Neural cell (in vitro differentiated cells): ENCODE data around the gene FASTK. TPM values are rescaled to one million over a fixed set of nuclear protein-coding genes. Genes with fewer than 3 reads are reported as not detected.

Experiments used
- H2AFZ ChIP-seq: fragments of 200-600, 300-800 bp; sonication (generic), shearing (Covaris generic); 2 replicates; pipeline ENCODE4 v1.6.0; 2014; ENCODE audit warnings: low read depth, mild to moderate bottlenecking, antibody characterized with exemption, low read length, moderate library complexity
- H3F3A ChIP-seq: fragments of 200-600 bp; shearing (Covaris generic); 2 replicates; pipeline ENCODE4 v1.6.1; 2016; ENCODE audit warnings: mild to moderate bottlenecking, moderate library complexity, mixed read lengths, antibody characterized with exemption, low read length; ENCODE audit not compliant: insufficient read depth, poor library complexity, severe bottlenecking
- H3K27ac ChIP-seq: fragments of 200-600, 300-800 bp; sonication (generic), shearing (Covaris generic); 2 replicates; pipeline ENCODE4 v1.5.1; 2014; ENCODE audit warnings: mild to moderate bottlenecking, low read length, moderate library complexity
- H3K27me3 ChIP-seq: fragments of 300-800, 200-600 bp; sonication (generic), shearing (Covaris generic); 2 replicates; pipeline ENCODE4 v1.6.0; 2014; ENCODE audit warnings: mild to moderate bottlenecking, low read depth, low read length, moderate library complexity; ENCODE audit not compliant: insufficient read depth
- H3K36me3 ChIP-seq: fragments of 300-800, 200-600 bp; sonication (generic), shearing (Covaris generic); 2 replicates; pipeline ENCODE4 v1.5.1; 2014; ENCODE audit warnings: mild to moderate bottlenecking, antibody characterized with exemption, low read length, moderate library complexity; ENCODE audit not compliant: insufficient read depth
- H3K4me2 ChIP-seq: fragments of 300-800, 200-600 bp; sonication (generic), shearing (Covaris generic); 2 replicates; pipeline ENCODE4 v1.6.0; 2014; ENCODE audit warnings: mild to moderate bottlenecking, low read length
- H3K4me3 ChIP-seq: fragments of 300-800, 200-600 bp; sonication (generic), shearing (Covaris generic); 2 replicates; pipeline ENCODE4 v1.5.1; 2014; ENCODE audit warnings: mild to moderate bottlenecking, low read length, moderate library complexity
- H3K79me2 ChIP-seq: fragments of 200-600 bp; shearing (Covaris generic); replicated peaks from 2 replicates; pipeline ENCODE4 v1.6.0; 2014; ENCODE audit warnings: mild to moderate bottlenecking, low read length, moderate library complexity; ENCODE audit not compliant: insufficient read depth
- H3K9ac ChIP-seq: fragments of 300-800, 200-600 bp; sonication (generic), shearing (Covaris generic); 2 replicates; pipeline ENCODE4 v1.6.1; 2016; ENCODE audit warnings: mild to moderate bottlenecking, low read length, mixed read lengths
- H3K9me2 ChIP-seq: fragments of 200-600 bp; shearing (Covaris generic); 2 replicates; pipeline ENCODE4 v1.6.1; 2016; ENCODE audit warnings: mild to moderate bottlenecking, low read length, mixed read lengths; ENCODE audit not compliant: insufficient read depth
- H3K9me3 ChIP-seq: fragments of 200-600, 300-800 bp; sonication (generic), shearing (Covaris generic); 2 replicates; pipeline ENCODE4 v1.6.1; 2016; ENCODE audit warnings: mild to moderate bottlenecking, mixed run types, low read length, moderate library complexity, mixed read lengths
- H4K20me1 ChIP-seq: fragments of 200-600 bp; shearing (Covaris generic); 2 replicates; pipeline ENCODE4 v1.6.1; 2016; ENCODE audit warnings: mild to moderate bottlenecking, mixed run types; ENCODE audit not compliant: insufficient read depth
- EP300 ChIP-seq: fragments of 450-650 bp; conservative IDR thresholded peaks from 2 replicates; pipeline ENCODE4 v1.6.1; 2014; ENCODE audit warnings: antibody characterized with exemption, mild to moderate bottlenecking, moderate library complexity; ENCODE audit not compliant: poor library complexity, severe bottlenecking
- EZH2 ChIP-seq: fragments of 200-600, 300-800 bp; shearing (Covaris generic), sonication (generic); IDR thresholded peaks from 2 replicates; pipeline ENCODE4 v1.6.1; 2014; ENCODE audit warnings: antibody characterized with exemption, low read length, borderline replicate concordance, mild to moderate bottlenecking; ENCODE audit not compliant: insufficient read depth, poor library complexity, severe bottlenecking
- MXI1 ChIP-seq: fragments of 450-650 bp; conservative IDR thresholded peaks from 2 replicates; pipeline ENCODE4 v1.6.1; 2014; ENCODE audit warnings: antibody characterized with exemption, mild to moderate bottlenecking; ENCODE audit not compliant: poor library complexity, severe bottlenecking
- POLR2AphosphoS5 ChIP-seq: IDR thresholded peaks from 2 replicates; pipeline ENCODE4 v1.6.1; 2012
- RAD21 ChIP-seq: fragments of 450-650 bp; conservative IDR thresholded peaks from 2 replicates; pipeline ENCODE4 v1.6.1; 2014; ENCODE audit warnings: antibody characterized with exemption, mild to moderate bottlenecking, moderate library complexity
- SMC3 ChIP-seq: fragments of 450-650 bp; conservative IDR thresholded peaks from 2 replicates; pipeline ENCODE4 v1.6.1; 2014; ENCODE audit warnings: antibody characterized with exemption, mild to moderate bottlenecking, moderate library complexity; ENCODE audit not compliant: poor library complexity
- TAF1 ChIP-seq: IDR thresholded peaks from 2 replicates; pipeline ENCODE4 v1.6.1; 2012; ENCODE audit warnings: low read depth
- polyA plus RNA-seq: library from polyadenylated mRNA; depleted of rRNA; stranded (reverse); fragments of >200 nt; gene quantifications from 2 replicates; pipeline ENCODE4 v1.2.3, GENCODE V29; 2014
- TF ChIP-seq, protein P1 (sequence below): fragments of 450-650 bp; IDR thresholded peaks from 2 replicates; pipeline ENCODE4 v1.5.1; 2014; ENCODE audit warnings: antibody characterized with exemption, mild to moderate bottlenecking, moderate library complexity; ENCODE audit not compliant: poor library complexity, severe bottlenecking
- TF ChIP-seq, protein P2 (sequence below): IDR thresholded peaks from 2 replicates; pipeline ENCODE4 v1.6.1; 2012; ENCODE audit warnings: borderline replicate concordance

The FASTK gene
- polyA plus RNA-seq, 1 donor from 2014 or later, result 147 TPM

DNA sequence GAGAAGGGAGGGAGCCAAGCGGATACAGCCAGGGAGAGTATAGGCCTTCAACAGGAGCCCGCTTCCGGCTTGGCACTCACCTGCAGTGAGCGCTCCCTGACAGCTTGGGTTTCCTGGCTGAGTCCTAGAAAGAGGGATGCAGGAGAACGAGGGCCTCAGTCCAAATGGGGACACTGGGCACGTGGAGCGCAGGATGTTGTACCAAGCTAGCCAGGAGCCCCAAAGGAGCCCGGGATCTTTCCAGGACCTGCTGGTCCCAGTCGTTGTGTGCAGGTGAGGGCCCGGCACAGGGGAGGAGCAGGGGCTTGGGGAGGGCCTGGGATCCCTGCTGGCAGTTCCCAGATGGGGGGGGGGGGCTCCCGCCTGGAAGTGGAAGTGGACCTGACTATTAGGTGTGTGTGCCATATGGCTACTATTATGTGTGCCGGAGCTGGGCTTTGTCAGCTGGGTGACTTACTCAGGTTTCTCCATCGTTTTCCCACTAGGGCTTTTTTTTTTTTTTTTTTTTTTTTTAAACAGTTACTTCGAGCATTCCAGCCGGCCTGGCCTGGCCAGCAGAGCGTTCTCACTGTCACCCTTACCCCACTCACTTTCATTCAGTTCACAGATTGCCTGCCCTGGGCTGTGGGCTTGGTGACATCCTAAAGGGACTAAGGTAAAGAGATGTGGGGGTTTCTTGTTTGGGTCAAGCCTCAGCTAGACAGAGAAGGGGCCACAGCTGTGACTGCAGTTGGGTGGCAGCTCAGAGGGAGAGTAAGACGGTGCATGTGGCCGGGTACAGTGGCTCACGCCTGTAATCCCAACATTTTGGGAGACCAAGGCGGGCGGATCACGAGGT lies 9.5 kb upstream of the FASTK start:
- Histone ChIP-seq H3K9me2 (no peaks in the 10 kb centered on the region), H3K79me2 (peaks cover 68% of the 10 kb centered on the region), H3K36me3 (no peaks in the 10 kb centered on the region), H4K20me1 (peaks cover 43% of the 10 kb centered on the region), H3K27ac (no peak overlapping the region), H3F3A (peaks cover 3% of the 10 kb centered on the region), H3K9me3 (no peaks in the 10 kb centered on the region), H3K27me3 (no peaks in the 10 kb centered on the region), H2AFZ (no peak overlapping the region), H3K9ac (peak overlapping the region; percentile 94), H3K4me3 (peak overlapping the region; percentile 91), H3K4me2 (peak overlapping the region; percentile 93)
- TF ChIP-seq EP300 (no peak), SMC3 (no peak), TAF1 (no peak), RAD21 (no peak)
- TF ChIP-seq, protein P1, sequence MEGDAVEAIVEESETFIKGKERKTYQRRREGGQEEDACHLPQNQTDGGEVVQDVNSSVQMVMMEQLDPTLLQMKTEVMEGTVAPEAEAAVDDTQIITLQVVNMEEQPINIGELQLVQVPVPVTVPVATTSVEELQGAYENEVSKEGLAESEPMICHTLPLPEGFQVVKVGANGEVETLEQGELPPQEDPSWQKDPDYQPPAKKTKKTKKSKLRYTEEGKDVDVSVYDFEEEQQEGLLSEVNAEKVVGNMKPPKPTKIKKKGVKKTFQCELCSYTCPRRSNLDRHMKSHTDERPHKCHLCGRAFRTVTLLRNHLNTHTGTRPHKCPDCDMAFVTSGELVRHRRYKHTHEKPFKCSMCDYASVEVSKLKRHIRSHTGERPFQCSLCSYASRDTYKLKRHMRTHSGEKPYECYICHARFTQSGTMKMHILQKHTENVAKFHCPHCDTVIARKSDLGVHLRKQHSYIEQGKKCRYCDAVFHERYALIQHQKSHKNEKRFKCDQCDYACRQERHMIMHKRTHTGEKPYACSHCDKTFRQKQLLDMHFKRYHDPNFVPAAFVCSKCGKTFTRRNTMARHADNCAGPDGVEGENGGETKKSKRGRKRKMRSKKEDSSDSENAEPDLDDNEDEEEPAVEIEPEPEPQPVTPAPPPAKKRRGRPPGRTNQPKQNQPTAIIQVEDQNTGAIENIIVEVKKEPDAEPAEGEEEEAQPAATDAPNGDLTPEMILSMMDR, result no peak

DNA sequence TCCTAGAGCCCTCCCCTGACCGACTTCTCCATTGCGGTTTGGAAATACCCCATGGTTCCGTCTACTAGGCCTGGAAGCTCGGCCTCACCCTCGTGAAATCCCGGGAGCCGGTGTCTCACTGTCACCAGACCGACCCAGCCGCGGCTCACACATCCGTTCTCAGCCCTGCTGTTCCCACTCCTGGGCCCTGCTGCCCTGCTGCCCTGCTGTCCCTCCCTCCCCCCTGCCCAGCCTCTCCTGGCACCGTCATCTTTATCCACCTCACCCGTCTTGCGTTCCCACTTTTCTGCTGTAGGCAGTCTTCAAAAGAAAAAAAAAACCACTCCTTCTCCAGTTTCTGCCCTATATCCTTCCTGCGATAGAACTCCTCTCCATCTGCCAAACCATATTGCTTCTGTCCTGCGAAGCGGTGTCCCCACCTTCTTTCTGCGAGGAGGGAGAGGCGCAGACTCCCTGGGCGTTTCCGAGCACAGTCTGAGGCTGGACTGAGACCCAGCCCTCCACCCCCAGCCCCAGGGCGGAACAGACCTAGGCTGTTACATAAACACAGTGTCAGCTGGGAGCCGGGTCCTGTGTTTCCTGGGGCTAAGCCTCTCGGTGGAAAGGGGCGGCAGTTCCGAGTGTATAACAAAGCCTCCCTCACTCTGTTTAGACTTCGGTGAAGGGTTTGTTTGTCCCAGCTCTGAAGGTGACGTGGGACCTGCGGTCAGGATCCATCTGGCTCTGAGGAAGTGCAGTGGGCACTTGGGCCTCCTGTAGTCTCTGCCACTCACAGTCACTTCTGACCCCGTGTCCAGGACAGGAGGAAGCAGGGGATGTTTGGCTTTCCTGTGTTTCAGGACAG lies 8.5 kb upstream of the FASTK start:
- TF ChIP-seq POLR2AphosphoS5, result no peak
- TF ChIP-seq MXI1, result no peak
- TF ChIP-seq, protein P1, result no peak
- TF ChIP-seq EP300, result no peak
- no peak for TF ChIP-seq RAD21
- TF ChIP-seq EZH2, result no peak
- no peak for TF ChIP-seq TAF1
- TF ChIP-seq, protein P2, sequence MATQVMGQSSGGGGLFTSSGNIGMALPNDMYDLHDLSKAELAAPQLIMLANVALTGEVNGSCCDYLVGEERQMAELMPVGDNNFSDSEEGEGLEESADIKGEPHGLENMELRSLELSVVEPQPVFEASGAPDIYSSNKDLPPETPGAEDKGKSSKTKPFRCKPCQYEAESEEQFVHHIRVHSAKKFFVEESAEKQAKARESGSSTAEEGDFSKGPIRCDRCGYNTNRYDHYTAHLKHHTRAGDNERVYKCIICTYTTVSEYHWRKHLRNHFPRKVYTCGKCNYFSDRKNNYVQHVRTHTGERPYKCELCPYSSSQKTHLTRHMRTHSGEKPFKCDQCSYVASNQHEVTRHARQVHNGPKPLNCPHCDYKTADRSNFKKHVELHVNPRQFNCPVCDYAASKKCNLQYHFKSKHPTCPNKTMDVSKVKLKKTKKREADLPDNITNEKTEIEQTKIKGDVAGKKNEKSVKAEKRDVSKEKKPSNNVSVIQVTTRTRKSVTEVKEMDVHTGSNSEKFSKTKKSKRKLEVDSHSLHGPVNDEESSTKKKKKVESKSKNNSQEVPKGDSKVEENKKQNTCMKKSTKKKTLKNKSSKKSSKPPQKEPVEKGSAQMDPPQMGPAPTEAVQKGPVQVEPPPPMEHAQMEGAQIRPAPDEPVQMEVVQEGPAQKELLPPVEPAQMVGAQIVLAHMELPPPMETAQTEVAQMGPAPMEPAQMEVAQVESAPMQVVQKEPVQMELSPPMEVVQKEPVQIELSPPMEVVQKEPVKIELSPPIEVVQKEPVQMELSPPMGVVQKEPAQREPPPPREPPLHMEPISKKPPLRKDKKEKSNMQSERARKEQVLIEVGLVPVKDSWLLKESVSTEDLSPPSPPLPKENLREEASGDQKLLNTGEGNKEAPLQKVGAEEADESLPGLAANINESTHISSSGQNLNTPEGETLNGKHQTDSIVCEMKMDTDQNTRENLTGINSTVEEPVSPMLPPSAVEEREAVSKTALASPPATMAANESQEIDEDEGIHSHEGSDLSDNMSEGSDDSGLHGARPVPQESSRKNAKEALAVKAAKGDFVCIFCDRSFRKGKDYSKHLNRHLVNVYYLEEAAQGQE, result no peak
- TF ChIP-seq SMC3, result no peak
- Histone ChIP-seq H3K79me2 (peaks cover 63% of the 10 kb centered on the region), H2AFZ (no peak overlapping the region), H3K27me3 (no peaks in the 10 kb centered on the region), H3K9ac (peak overlapping the region; percentile 94), H3K27ac (no peak overlapping the region), H3K4me3 (peak overlapping the region; percentile 91), H3K4me2 (peak overlapping the region; percentile 93), H3F3A (peaks cover 3% of the 10 kb centered on the region), H4K20me1 (peaks cover 42% of the 10 kb centered on the region), H3K9me3 (no peaks in the 10 kb centered on the region), H3K36me3 (no peaks in the 10 kb centered on the region), H3K9me2 (no peaks in the 10 kb centered on the region)
